Hepatocyte (in vitro differentiated cells): ENCODE results near the gene CBS. TPM values are rescaled to one million over a fixed set of nuclear protein-coding genes. Genes with fewer than 3 reads are reported as not detected.

Source experiments
- DNase-seq: peaks from one replicate; pipeline ENCODE4 v3.0.0-alpha.2; 2016; ENCODE audit warnings: low spot score
- H2AFZ ChIP-seq: fragments of 200-600 bp; sonication (generic); 2 replicates; pipeline ENCODE4 v1.6.0; 2016; ENCODE audit warnings: antibody characterized with exemption, mild to moderate bottlenecking
- H3K27ac ChIP-seq: fragments of 200-600 bp; sonication (generic); 2 replicates; pipeline ENCODE4 v1.5.1; 2016; ENCODE audit warnings: mild to moderate bottlenecking
- H3K27me3 ChIP-seq: fragments of 200-600 bp; sonication (generic); 2 replicates; pipeline ENCODE4 v1.6.1; 2016
- H3K36me3 ChIP-seq: fragments of 200-600 bp; sonication (generic); replicated peaks from 2 replicates; pipeline ENCODE4 v1.5.1; 2016; ENCODE audit warnings: low read depth; ENCODE audit not compliant: insufficient read depth
- H3K4me1 ChIP-seq: fragments of 200-600 bp; sonication (generic); 2 replicates; pipeline ENCODE4 v1.5.1; 2016; ENCODE audit warnings: mild to moderate bottlenecking, moderate library complexity; ENCODE audit not compliant: insufficient read depth
- H3K4me2 ChIP-seq: fragments of 200-600 bp; sonication (generic); 2 replicates; pipeline ENCODE4 v1.6.0; 2016
- H3K4me3 ChIP-seq: fragments of 200-600 bp; sonication (generic); 2 replicates; pipeline ENCODE4 v1.5.1; 2016; ENCODE audit warnings: mild to moderate bottlenecking
- H3K79me2 ChIP-seq: fragments of 200-600 bp; sonication (generic); 2 replicates; pipeline ENCODE4 v1.6.0; 2017; ENCODE audit warnings: mild to moderate bottlenecking
- H3K9me2 ChIP-seq: fragments of 200-600 bp; sonication (generic); replicated peaks from 2 replicates; pipeline ENCODE4 v1.6.0; 2017; ENCODE audit warnings: mild to moderate bottlenecking; ENCODE audit not compliant: insufficient read depth
- H3K9me3 ChIP-seq: fragments of 200-600 bp; sonication (generic); 2 replicates; pipeline ENCODE4 v1.5.1; 2016; ENCODE audit warnings: low read depth, mild to moderate bottlenecking
- H4K20me1 ChIP-seq: fragments of 200-600 bp; sonication (generic); 2 replicates; pipeline ENCODE4 v1.6.0; 2016; ENCODE audit warnings: mild to moderate bottlenecking; ENCODE audit not compliant: insufficient read depth, poor library complexity, severe bottlenecking
- EZH2 ChIP-seq: fragments of 200-600 bp; sonication (generic); IDR thresholded peaks from 2 replicates; pipeline ENCODE4 v1.6.1; 2016; ENCODE audit warnings: antibody characterized with exemption, mild to moderate bottlenecking, borderline replicate concordance
- EZH2phosphoT487 ChIP-seq: fragments of 200-600 bp; sonication (generic); IDR thresholded peaks from one replicate; pipeline ENCODE4 v1.6.1; 2018; ENCODE audit warnings: antibody characterized with exemption, mild to moderate bottlenecking, low read depth, moderate library complexity; ENCODE audit not compliant: unreplicated experiment, severe bottlenecking
- WGBS: methylation state at CpG from one replicate; pipeline ENCODE4 v1.1.6; 2016; ENCODE audit warnings: low lambda C conversion rate; ENCODE audit errors: missing lambda C conversion rate; 5-methylcytosine and 5-hydroxymethylcytosine counted together
- polyA plus RNA-seq: library from polyadenylated mRNA; unstranded; fragments of >200 nt; fragmentation: Nextera tagmentation; extraction: Ambion mirVana; gene quantifications from 2 replicates; pipeline ENCODE4 v1.2.1, GENCODE V29; 2016
- total RNA-seq: library from RNA; depleted of rRNA; stranded (reverse); fragments of >200 nt; gene quantifications from 2 replicates; pipeline ENCODE4 v1.2.3, GENCODE V29; 2014
- TF ChIP-seq, protein P1 (sequence below): fragments of 200-600 bp; sonication (generic); IDR thresholded peaks from 2 replicates; pipeline ENCODE4 v1.5.1; 2016; ENCODE audit warnings: antibody characterized with exemption, mild to moderate bottlenecking; ENCODE audit not compliant: poor library complexity

CBS gene
- total and polyA plus RNA-seq, 2 experiments from 2014 or later, result 23.7 to 35.8 TPM

DNA sequence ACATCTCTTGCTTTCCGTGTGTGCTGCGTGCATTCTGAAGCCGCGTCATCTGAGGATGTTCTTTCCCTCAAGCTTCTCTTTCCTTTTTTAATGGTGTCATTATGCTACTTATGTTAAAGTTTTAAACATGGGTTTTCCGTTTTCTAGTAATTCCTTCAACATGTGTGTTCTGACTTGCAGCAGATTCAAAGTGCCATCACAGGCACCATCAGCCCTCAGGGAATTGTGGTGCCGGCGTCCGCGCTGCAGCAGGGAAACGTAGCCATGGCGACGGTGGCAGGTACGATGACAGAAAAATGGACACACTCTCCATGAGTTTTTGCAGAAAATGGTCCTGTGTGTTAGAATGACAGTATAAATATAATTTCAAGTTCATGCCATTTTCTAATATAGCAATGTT lies 58.9 kb downstream of the CBS start:
- no peaks in the 10 kb centered on the region for H4K20me1 ChIP-seq
- H3K9me3 ChIP-seq, result no peaks in the 10 kb centered on the region
- H3K4me1 ChIP-seq, result no peaks in the 10 kb centered on the region
- no peak overlapping the region for H3K4me2 ChIP-seq
- no peak overlapping the region for H3K27ac ChIP-seq
- no peaks in the 10 kb centered on the region for H3K27me3 ChIP-seq
- no peaks in the 10 kb centered on the region for H3K79me2 ChIP-seq
- H2AFZ ChIP-seq, result no peak overlapping the region
- H3K9me2 ChIP-seq, result no peaks in the 10 kb centered on the region
- H3K4me3 ChIP-seq, result no peak overlapping the region
- peaks cover 4% of the 10 kb centered on the region for H3K36me3 ChIP-seq
- TF ChIP-seq, protein P1, sequence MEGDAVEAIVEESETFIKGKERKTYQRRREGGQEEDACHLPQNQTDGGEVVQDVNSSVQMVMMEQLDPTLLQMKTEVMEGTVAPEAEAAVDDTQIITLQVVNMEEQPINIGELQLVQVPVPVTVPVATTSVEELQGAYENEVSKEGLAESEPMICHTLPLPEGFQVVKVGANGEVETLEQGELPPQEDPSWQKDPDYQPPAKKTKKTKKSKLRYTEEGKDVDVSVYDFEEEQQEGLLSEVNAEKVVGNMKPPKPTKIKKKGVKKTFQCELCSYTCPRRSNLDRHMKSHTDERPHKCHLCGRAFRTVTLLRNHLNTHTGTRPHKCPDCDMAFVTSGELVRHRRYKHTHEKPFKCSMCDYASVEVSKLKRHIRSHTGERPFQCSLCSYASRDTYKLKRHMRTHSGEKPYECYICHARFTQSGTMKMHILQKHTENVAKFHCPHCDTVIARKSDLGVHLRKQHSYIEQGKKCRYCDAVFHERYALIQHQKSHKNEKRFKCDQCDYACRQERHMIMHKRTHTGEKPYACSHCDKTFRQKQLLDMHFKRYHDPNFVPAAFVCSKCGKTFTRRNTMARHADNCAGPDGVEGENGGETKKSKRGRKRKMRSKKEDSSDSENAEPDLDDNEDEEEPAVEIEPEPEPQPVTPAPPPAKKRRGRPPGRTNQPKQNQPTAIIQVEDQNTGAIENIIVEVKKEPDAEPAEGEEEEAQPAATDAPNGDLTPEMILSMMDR, result no peak
- TF ChIP-seq EZH2phosphoT487 (no peak), EZH2 (no peak)
- 84% methylated on average over 13 of the region's 13 CpGs for WGBS
- no peak for DNase-seq

DNA sequence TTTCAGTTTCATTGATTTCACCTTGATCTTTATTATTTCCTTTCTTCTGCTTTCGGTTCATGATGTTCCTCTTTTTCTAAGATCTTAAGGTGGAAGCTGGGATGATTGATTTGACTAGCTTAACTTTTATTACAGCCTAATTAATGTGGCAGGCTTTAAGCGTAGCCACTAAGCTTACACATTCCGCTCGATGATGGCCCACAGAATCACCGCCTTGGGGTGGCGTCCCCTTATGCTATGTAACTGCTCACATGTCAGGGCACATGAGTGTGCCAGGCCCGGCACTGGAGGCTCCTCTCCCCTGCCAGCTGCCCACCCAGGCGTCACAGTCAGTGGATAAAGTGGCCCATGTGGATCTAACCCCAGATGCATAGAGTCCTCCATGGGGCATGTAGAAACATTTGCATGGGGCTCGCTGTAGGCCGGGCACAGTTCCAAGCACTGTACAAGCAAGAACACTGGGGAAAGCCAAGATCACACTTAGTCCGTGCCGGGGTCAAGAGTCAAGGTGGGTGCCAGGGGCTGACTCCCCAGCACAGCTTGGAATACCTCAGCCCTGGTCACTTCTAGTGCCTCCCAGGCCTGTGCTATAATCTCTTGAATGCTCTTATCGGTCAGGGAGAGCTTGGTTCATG lies 59.6 kb downstream of the CBS start:
- DNase-seq, result no peak
- H3K4me1 ChIP-seq, result no peaks in the 10 kb centered on the region
- WGBS, result 95% methylated on average over 13 of the region's 13 CpGs
- no peak overlapping the region for H3K4me3 ChIP-seq
- no peak overlapping the region for H3K27ac ChIP-seq
- H3K79me2 ChIP-seq, result no peaks in the 10 kb centered on the region
- peaks cover 4% of the 10 kb centered on the region for H3K36me3 ChIP-seq
- H2AFZ ChIP-seq, result no peak overlapping the region
- no peak overlapping the region for H3K4me2 ChIP-seq
- H3K9me2 ChIP-seq, result no peaks in the 10 kb centered on the region
- no peaks in the 10 kb centered on the region for H3K27me3 ChIP-seq
- TF ChIP-seq, protein P1, result no peak
- TF ChIP-seq EZH2 (no peak), EZH2phosphoT487 (no peak)
- H3K9me3 ChIP-seq, result no peaks in the 10 kb centered on the region
- H4K20me1 ChIP-seq, result no peaks in the 10 kb centered on the region

DNA sequence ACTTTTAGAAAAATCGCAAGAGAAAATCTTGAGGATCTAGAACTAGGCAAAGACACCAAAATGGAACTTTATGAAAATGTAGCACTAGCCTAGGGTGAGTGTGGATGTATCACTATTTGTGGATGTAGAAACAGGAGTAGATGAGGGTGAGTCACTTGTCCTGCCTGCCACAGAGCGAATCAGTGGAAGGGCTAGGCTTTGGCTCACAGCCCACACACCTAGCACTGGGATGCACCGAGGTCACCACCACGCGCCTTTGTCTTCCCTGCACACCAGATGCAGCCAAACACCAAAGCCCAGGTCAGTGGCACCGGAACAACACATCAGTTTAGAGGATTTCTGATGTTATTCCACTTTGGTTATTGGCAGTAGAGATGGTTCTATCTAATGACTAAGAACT lies 63.0 kb downstream of the CBS start:
- Histone ChIP-seq H3K36me3 (peaks cover 4% of the 10 kb centered on the region), H3K4me3 (no peak overlapping the region), H4K20me1 (no peaks in the 10 kb centered on the region)

More for the DNA sequence above, 63.0 kb downstream of the CBS start:
- Histone ChIP-seq H3K4me2 (no peak overlapping the region), H3K27ac (no peak overlapping the region), H3K27me3 (no peaks in the 10 kb centered on the region), H2AFZ (no peak overlapping the region), H3K9me2 (no peaks in the 10 kb centered on the region), H3K79me2 (no peaks in the 10 kb centered on the region), H3K9me3 (no peaks in the 10 kb centered on the region), H3K4me1 (no peaks in the 10 kb centered on the region)
- over 99% methylated on average over 6 of the region's 6 CpGs for WGBS
- no peak for DNase-seq
- no peak for TF ChIP-seq EZH2phosphoT487
- TF ChIP-seq, protein P1, result no peak
- TF ChIP-seq EZH2, result no peak
